Activated T-cell treated with anti-CD3 and anti-CD28 coated beads, Interleukin-2, amount 50 U/mL, for 4 hours (primary cell): ENCODE measurements around the gene TRABD2A. TPM values are rescaled to one million over a fixed set of nuclear protein-coding genes. Genes with fewer than 3 reads are reported as not detected.
A peak's percentile ranks its signal among the peaks of the same experiment; 100 is the strongest.
"Not testable (repeated sequence)": the region's sequence is repeated elsewhere in the genome, so short reads cannot be mapped to it uniquely, and the experiment has no call there.

Experiments used
- ATAC-seq, 2 donors: fragments of 200-7000 bp; cut with Tn5 transposase; one replicate each; pipeline ENCODE4 v1.10.0; 2021
- DNase-seq: peaks from one replicate; pipeline ENCODE4 v3.0.0-alpha.2; 2020
- H3K27me3 Mint-ChIP-seq: one replicate; pipeline ENCODE4 v1.8.0; 2021; ENCODE audit warnings: low read depth, mixed read lengths
- H3K36me3 Mint-ChIP-seq: one replicate; pipeline ENCODE4 v1.8.0; 2022; ENCODE audit warnings: mixed read lengths; ENCODE audit not compliant: insufficient read depth
- H3K4me1 Mint-ChIP-seq: one replicate; pipeline ENCODE4 v1.8.0; 2021; ENCODE audit warnings: low read depth, mixed read lengths
- H3K4me3 Mint-ChIP-seq: one replicate; pipeline ENCODE4 v1.8.0; 2021; ENCODE audit warnings: mild to moderate bottlenecking, moderate library complexity, mixed read lengths
- H3K9me3 Mint-ChIP-seq: one replicate; pipeline ENCODE4 v1.8.0; 2021; ENCODE audit warnings: mixed read lengths
- total RNA-seq, 3 donors: library from RNA; stranded (reverse); gene quantifications; one replicate each; pipeline ENCODE4 v1.2.1, GENCODE V29; 2021

The TRABD2A gene
- total RNA-seq, 3 donors from 2014 or later, result 21.2 to 29.4 (median 22.2) TPM

DNA sequence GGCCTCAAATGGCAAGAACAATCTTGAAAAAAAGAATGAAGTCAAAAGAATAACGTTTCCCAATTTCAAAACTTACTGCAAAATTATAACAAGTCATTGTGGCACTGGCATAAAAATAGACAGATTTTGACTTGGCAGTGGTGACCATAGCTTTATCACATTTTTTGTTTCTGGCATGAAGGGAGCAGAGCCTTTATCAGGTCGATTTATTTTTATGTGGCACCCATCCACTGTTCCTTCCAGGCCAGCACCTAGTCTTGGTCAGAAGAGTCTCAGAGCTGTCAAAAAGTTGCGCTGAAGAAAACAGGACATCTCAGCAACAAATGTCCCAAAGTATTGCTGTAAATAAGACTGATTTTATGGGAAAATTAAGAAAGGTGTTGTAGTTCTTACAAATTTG is 92.4 kb downstream of the TRABD2A start:
- ATAC-seq, result no peak
- Mint-ChIP-seq H3K27me3 (no peaks in the 10 kb centered on the region), H3K4me3 (no peak overlapping the region), H3K36me3 (peaks cover 3% of the 10 kb centered on the region), H3K4me1 (peaks cover 23% of the 10 kb centered on the region), H3K9me3 (peaks cover 12% of the 10 kb centered on the region)
- no peak for DNase-seq

GRCh38 chr2:84788027-84788426 is 92.9 kb downstream of the TRABD2A start:
- Mint-ChIP-seq H3K36me3 (peaks cover 3% of the 10 kb centered on the region), H3K27me3 (no peaks in the 10 kb centered on the region), H3K4me3 (no peak overlapping the region), H3K4me1 (peaks cover 27% of the 10 kb centered on the region), H3K9me3 (peaks cover 9% of the 10 kb centered on the region)
- ATAC-seq (no peak), DNase-seq (no peak)

DNA sequence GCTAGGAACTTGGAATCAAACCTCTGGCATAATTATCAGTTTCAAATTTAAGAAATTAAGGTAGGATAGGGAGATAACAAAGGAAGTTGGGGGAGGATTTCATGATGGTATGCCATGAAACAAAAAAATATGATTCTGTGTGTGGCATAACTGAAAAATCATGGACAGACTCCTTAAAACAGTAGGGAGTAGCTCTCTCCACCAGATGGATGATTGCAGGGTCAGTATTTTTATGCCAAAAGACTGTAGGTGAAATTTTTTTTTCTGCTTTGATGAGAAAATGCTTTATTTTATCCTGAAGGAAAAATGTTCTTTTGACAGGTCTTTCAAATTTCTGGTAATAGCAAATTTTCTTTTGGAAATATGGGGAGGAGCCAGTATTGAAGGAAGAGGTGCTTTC is 94.3 kb downstream of the TRABD2A start:
- Mint-ChIP-seq H3K4me1 (peaks cover 42% of the 10 kb centered on the region), H3K9me3 (peaks cover 4% of the 10 kb centered on the region), H3K4me3 (no peak overlapping the region), H3K36me3 (peaks cover 3% of the 10 kb centered on the region), H3K27me3 (no peaks in the 10 kb centered on the region)
- no peak for DNase-seq
- ATAC-seq, result no peak

DNA sequence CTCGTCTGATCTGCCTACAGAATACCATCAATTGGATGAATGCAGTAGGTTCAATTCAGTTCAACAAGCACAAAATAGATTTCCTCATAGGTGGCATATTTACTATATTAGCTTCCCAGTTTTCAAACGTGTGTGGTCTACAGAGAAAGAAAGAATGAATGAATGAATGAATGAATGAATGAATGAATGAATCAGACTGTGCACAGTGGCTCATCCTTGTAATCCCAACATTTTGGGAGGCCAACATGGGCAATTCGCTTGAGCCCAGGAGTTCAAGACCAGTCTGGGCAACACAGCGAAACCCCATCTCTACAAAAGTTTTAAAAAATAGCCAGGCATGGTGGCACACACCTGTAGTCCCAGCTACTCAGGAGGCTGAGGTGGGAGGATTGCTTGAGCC is 94.9 kb downstream of the TRABD2A start:
- peaks cover 3% of the 10 kb centered on the region for H3K36me3 Mint-ChIP-seq
- H3K4me1 Mint-ChIP-seq, result peaks cover 48% of the 10 kb centered on the region
- ATAC-seq (no peak), DNase-seq (no peak)
- H3K9me3 Mint-ChIP-seq, result peaks cover 4% of the 10 kb centered on the region
- H3K4me3 Mint-ChIP-seq, result no peak overlapping the region
- no peaks in the 10 kb centered on the region for H3K27me3 Mint-ChIP-seq

GRCh38 chr2:84782717-84783442 is 98.0 kb downstream of the TRABD2A start:
- Mint-ChIP-seq H3K36me3 (peaks cover 3% of the 10 kb centered on the region), H3K9me3 (peaks cover 4% of the 10 kb centered on the region), H3K4me1 (peaks cover 78% of the 10 kb centered on the region), H3K4me3 (peak overlapping the region; percentile 46), H3K27me3 (no peaks in the 10 kb centered on the region)
- ATAC-seq (peak in 1 of 2 donors; percentile 64), DNase-seq (peak; percentile 17)

DNA sequence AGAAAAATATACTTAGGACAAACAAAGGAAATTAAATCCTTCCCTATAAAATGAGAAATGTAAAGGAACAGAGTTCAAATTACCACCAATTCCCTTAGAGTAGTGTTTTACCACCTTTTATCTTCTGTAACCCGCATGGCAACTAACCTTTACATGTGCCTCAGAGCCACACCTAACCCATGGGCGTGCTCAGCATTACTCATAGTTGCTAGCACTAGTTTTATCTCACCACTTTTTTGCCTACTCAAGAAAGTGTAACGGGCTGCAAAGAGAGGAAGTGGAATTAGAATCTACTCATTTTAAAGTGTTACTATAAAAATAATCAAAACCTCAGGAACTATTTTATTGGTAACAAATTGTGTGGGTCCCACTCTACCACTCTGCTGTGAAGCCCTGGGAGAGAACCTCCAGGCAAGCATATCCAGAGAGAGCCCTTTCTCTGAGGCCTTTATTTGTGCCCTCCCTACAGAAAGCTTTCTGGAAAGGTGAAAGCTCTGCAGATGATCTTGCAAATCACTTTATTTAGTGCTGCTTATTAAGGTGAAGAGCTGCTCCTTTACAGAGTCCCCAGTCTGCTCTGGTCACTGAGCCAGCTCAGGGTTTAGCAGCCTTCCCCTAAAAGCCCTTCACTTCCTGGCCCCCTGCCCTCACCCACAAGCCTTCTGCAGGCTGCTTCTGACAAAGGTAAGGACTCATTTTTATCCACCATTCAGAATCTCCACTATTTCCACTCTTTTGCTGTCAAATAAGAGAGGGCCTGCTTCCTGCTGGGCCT is 98.8 kb downstream of the TRABD2A start:
- Mint-ChIP-seq H3K36me3 (peaks cover 3% of the 10 kb centered on the region), H3K4me3 (no peak overlapping the region), H3K27me3 (no peaks in the 10 kb centered on the region), H3K9me3 (peaks cover 8% of the 10 kb centered on the region), H3K4me1 (peaks cover 81% of the 10 kb centered on the region)
- ATAC-seq, result peak; percentile 98
- peak; percentile 58 for DNase-seq

DNA sequence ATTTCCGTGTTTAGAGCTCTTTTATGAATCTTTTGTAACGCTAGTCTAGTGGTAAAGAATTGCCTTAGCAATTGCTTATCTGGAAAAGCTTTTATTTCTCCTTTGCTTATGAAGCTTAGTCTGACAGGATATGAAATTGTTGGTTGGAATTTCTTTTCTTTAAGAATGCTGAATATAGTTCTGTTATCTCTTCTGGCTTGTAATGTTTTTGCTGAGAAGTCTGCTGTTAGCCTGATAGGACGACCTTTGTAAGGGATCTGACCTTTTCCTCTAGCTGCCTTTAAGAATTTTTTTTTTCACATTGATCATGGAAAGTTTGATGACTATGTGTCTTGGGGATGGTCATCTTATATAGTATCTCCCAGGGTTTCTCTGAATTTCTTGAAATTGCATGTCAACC is 101.1 kb downstream of the TRABD2A start:
- H3K4me3 Mint-ChIP-seq, result no peak overlapping the region
- ATAC-seq (no peak), DNase-seq (no peak)
- H3K4me1 Mint-ChIP-seq, result peaks cover 74% of the 10 kb centered on the region
- peaks cover 2% of the 10 kb centered on the region for H3K36me3 Mint-ChIP-seq
- H3K9me3 Mint-ChIP-seq, result peaks cover 21% of the 10 kb centered on the region
- no peaks in the 10 kb centered on the region for H3K27me3 Mint-ChIP-seq

DNA sequence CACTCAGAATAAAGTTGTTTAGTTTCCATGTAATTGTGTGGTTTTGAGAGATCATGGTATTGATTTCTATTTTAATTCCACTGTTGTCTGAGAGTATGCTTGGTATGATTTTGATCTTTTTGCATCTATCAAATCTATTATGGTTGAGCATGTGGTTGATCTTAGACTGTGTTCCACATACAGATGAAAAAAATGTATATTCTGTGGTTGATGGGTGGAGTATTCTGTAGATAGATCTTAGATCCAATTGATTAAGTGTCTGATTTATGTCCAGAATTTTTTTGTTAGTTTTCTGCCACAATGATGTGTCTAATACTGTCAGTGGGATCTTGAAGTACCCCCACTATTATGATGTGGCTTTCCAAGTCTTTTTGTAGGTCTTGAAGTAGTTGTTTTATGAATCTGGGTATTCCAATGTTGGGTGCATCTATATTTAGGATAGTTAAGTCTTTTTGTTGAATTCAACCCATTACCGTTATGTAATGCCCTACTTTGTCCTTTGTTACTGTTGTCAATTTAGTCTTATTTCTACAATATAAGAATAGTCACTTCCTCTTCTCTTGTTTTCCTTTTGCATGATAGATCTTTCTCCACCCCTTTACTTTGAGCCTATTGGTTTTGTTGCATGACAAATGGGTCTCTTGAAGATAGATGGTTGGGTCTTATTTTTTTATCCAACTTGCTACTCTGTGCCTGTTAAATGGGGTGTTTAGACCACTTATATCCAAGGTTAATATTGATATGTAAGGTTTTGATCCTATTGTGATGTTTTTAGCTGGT is 101.8 kb downstream of the TRABD2A start:
- Mint-ChIP-seq H3K4me1 (peaks cover 67% of the 10 kb centered on the region), H3K36me3 (peaks cover 2% of the 10 kb centered on the region), H3K27me3 (no peaks in the 10 kb centered on the region), H3K9me3 (peaks cover 28% of the 10 kb centered on the region), H3K4me3 (no peak overlapping the region)
- DNase-seq, result no peak
- ATAC-seq, result no peak

DNA sequence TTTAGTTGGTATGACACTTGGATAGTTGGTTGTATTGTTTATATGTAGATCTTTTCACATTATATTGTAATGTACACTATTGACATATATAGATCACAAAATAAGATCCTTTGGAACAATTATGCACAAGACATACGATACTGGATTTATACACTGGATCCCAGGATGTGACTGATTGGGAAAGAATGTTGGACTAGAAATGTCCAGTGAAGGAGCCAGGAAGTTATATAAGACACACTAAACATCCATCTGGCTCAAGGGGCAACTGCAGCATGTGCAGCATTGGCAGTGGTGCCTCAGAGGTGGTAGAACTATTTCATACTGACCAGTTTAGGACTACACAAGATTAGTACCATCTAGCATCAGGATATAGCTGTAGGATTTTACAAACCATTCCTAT is 104.9 kb downstream of the TRABD2A start:
- peaks cover 53% of the 10 kb centered on the region for H3K9me3 Mint-ChIP-seq
- peaks cover 36% of the 10 kb centered on the region for H3K4me1 Mint-ChIP-seq
- H3K4me3 Mint-ChIP-seq, result no peak overlapping the region
- ATAC-seq, result no peak
- no peak for DNase-seq
- H3K27me3 Mint-ChIP-seq, result no peaks in the 10 kb centered on the region
- H3K36me3 Mint-ChIP-seq, result peaks cover 1% of the 10 kb centered on the region

- DNase-seq, H3K36me3 Mint-ChIP-seq, H3K4me3 Mint-ChIP-seq, ATAC-seq, H3K27me3 Mint-ChIP-seq: not testable (repeated sequence)
- H3K9me3 Mint-ChIP-seq, result peaks cover 60% of the 10 kb centered on the region
- H3K4me1 Mint-ChIP-seq, result peaks cover 12% of the 10 kb centered on the region
These were observed 107.3 kb downstream of the TRABD2A start for GRCh38 chr2:84773562-84773961.

Other genes with a start within 250 kb of the TRABD2A start
- 1,000 to 10,000 TPM; 1,023 to 1,175 (median 1,139) TPM for gene TMSB10, start 24.6 kb upstream of the TRABD2A start, total RNA-seq
- gene KCMF1, start 90.1 kb upstream of the TRABD2A start, total RNA-seq, result 100 to 1,000 TPM; 131 to 153 (median 137) TPM